Measurements from ENCODE around the gene QRSL1.

DNA sequence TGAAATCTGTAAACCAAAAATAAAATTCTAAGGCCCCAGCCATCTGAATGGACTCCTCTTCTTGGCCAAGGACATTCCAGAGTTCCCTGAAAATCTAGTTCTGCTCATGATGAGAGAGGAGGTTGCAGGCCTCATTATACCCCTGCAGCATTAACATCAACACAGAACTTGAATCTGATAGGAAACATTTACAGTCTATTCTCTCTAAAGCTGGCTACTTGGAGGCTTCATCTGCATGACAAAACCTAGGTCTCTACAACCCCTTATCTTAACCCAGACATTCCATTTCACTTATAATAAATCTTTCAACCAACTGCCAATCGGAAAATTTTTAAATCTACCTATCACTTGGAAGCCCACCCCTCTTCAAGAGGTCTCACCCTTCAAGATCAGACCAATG lies 15.8 kb upstream of the QRSL1 start:
- TF ChIP-seq, protein P1, sequence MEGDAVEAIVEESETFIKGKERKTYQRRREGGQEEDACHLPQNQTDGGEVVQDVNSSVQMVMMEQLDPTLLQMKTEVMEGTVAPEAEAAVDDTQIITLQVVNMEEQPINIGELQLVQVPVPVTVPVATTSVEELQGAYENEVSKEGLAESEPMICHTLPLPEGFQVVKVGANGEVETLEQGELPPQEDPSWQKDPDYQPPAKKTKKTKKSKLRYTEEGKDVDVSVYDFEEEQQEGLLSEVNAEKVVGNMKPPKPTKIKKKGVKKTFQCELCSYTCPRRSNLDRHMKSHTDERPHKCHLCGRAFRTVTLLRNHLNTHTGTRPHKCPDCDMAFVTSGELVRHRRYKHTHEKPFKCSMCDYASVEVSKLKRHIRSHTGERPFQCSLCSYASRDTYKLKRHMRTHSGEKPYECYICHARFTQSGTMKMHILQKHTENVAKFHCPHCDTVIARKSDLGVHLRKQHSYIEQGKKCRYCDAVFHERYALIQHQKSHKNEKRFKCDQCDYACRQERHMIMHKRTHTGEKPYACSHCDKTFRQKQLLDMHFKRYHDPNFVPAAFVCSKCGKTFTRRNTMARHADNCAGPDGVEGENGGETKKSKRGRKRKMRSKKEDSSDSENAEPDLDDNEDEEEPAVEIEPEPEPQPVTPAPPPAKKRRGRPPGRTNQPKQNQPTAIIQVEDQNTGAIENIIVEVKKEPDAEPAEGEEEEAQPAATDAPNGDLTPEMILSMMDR (IDR thresholded peaks at IDR 0.05) = no peak
- TF ChIP-seq EP300 (IDR thresholded peaks at IDR 0.05) (no peak), POLR2A (IDR thresholded peaks at IDR 0.05) (no peak), POLR2AphosphoS5 (IDR thresholded peaks at IDR 0.05) (no peak)
